ENCODE measurements around the gene CAMTA1.

DNA sequence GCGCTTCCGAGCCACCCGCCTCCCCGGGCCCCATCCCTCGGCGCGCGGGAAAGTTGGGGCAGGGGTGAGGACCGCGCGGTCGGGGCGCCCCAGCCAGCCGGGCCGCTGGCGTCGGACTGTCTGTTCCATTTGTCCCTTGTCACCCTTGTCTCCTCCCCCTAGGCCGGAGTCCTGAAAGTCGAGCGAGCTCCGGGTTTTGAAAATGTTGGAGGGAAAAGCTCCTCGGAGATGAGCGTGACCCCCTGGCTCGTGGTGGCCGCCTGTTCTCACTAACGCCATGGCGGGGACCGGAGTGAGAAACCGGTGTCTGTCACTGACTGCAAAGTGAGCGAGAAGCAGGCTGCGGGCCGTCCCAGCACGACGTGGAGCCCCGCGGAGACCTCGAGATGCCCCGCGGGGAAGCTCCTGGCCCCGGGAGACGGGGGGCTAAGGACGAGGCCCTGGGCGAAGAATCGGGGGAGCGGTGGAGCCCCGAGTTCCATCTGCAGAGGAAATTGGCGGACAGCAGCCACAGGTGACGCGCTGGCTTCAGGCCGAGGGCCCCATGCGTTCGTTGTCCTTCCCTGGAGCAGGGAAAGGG lies 999.3 kb downstream of the CAMTA1 start:
- TF ChIP-seq, protein P1, sequence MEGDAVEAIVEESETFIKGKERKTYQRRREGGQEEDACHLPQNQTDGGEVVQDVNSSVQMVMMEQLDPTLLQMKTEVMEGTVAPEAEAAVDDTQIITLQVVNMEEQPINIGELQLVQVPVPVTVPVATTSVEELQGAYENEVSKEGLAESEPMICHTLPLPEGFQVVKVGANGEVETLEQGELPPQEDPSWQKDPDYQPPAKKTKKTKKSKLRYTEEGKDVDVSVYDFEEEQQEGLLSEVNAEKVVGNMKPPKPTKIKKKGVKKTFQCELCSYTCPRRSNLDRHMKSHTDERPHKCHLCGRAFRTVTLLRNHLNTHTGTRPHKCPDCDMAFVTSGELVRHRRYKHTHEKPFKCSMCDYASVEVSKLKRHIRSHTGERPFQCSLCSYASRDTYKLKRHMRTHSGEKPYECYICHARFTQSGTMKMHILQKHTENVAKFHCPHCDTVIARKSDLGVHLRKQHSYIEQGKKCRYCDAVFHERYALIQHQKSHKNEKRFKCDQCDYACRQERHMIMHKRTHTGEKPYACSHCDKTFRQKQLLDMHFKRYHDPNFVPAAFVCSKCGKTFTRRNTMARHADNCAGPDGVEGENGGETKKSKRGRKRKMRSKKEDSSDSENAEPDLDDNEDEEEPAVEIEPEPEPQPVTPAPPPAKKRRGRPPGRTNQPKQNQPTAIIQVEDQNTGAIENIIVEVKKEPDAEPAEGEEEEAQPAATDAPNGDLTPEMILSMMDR (IDR thresholded peaks at IDR 0.05; ENCODE audit: poor library complexity, severe bottlenecking): no peak
- no peak for TF ChIP-seq RAD21 (conservative IDR thresholded peaks at IDR 0.05)

Data from neural cell (in vitro differentiated cells).